NCI-H187 treated with DMSO at 0.1 percent for 48 hours (cell line): Measurements from ENCODE around the gene CAMKMT.
"Not testable (repeated sequence)": the region's sequence is repeated elsewhere in the genome, so short reads cannot be mapped to it uniquely, and the experiment has no call there.

Experiments
- DNase-seq: peaks from one replicate; lab custom pipeline; 2025; lab: John Stamatoyannopoulos, UW

Gene CAMKMT

GRCh38 chr2:44505664-44506063, 143.9 kb downstream of the CAMKMT start:
- not testable (repeated sequence) for DNase-seq

GRCh38 chr2:44510246-44510645, 148.5 kb downstream of the CAMKMT start:
- DNase-seq: no peak

GRCh38 chr2:44515416-44515815, 153.7 kb downstream of the CAMKMT start:
- no peak for DNase-seq

- no peak for DNase-seq
These were observed 157.3 kb downstream of the CAMKMT start for GRCh38 chr2:44519026-44519425.

GRCh38 chr2:44522846-44523245, 161.1 kb downstream of the CAMKMT start:
- no peak for DNase-seq

- no peak for DNase-seq
These were observed 162.7 kb downstream of the CAMKMT start for GRCh38 chr2:44524347-44524926.

GRCh38 chr2:44526352-44526751, 164.6 kb downstream of the CAMKMT start:
- DNase-seq: no peak

- no peak for DNase-seq
These were observed 166.8 kb downstream of the CAMKMT start for GRCh38 chr2:44528595-44528994.

GRCh38 chr2:44529448-44529847, 167.7 kb downstream of the CAMKMT start:
- no peak for DNase-seq

GRCh38 chr2:44531289-44531688, 169.5 kb downstream of the CAMKMT start:
- no peak for DNase-seq

- no peak for DNase-seq
These were observed 170.3 kb downstream of the CAMKMT start for GRCh38 chr2:44532031-44532430.

- no peak for DNase-seq
These were observed 171.8 kb downstream of the CAMKMT start for GRCh38 chr2:44533508-44533907.

- DNase-seq: no peak
These were observed 173.6 kb downstream of the CAMKMT start for GRCh38 chr2:44535376-44535775.

GRCh38 chr2:44537264-44537663, 175.5 kb downstream of the CAMKMT start:
- DNase-seq: no peak

GRCh38 chr2:44542520-44542919, 180.8 kb downstream of the CAMKMT start:
- no peak for DNase-seq

GRCh38 chr2:44543773-44544725, 182.3 kb downstream of the CAMKMT start:
- DNase-seq: no peak

GRCh38 chr2:44545005-44545404, 183.3 kb downstream of the CAMKMT start:
- no peak for DNase-seq

GRCh38 chr2:44546459-44547127, 184.8 kb downstream of the CAMKMT start:
- DNase-seq: no peak

GRCh38 chr2:44547718-44548117, 186.0 kb downstream of the CAMKMT start:
- no peak for DNase-seq

- peak; percentile 38 for DNase-seq
These were observed 186.7 kb downstream of the CAMKMT start for GRCh38 chr2:44548221-44549098.

- no peak for DNase-seq
These were observed 187.3 kb downstream of the CAMKMT start for GRCh38 chr2:44549099-44549471.

GRCh38 chr2:44549856-44550255, 188.1 kb downstream of the CAMKMT start:
- no peak for DNase-seq
